BE2C (cell line): ENCODE measurements around the gene B3GALT4.
A peak's percentile ranks its signal among the peaks of the same experiment; 100 is the strongest.
"Not testable (repeated sequence)": the region's sequence is repeated elsewhere in the genome, so short reads cannot be mapped to it uniquely, and the experiment has no call there.

Source experiments
- DNase-seq: peaks from one replicate; pipeline ENCODE4 v3.0.0-alpha.2; 2020
- H3K27me3 ChIP-seq: fragments of 250-450 bp; sonication (Bioruptor Pico); 2 replicates; pipeline ENCODE4 v1.5.1; 2020; ENCODE audit warnings: mild to moderate bottlenecking
- H3K36me3 ChIP-seq: fragments of 250-450 bp; sonication (Bioruptor Pico); 2 replicates; pipeline ENCODE4 v1.5.1; 2020; ENCODE audit warnings: mild to moderate bottlenecking
- H3K4me1 ChIP-seq: fragments of 250-450 bp; sonication (Bioruptor Pico); 2 replicates; pipeline ENCODE4 v1.5.1; 2020
- H3K4me3 ChIP-seq: 2 replicates; pipeline ENCODE4 v1.5.1; 2011; ENCODE audit warnings: low read depth, low read length
- H3K9me3 ChIP-seq: fragments of 250-450 bp; sonication (Bioruptor Pico); 2 replicates; pipeline ENCODE4 v1.5.1; 2020
- TF ChIP-seq, protein P1 (sequence below): IDR thresholded peaks from 2 replicates; pipeline ENCODE4 v1.5.1; 2012; ENCODE audit warnings: mild to moderate bottlenecking, low read depth, low read length

The B3GALT4 gene

DNA sequence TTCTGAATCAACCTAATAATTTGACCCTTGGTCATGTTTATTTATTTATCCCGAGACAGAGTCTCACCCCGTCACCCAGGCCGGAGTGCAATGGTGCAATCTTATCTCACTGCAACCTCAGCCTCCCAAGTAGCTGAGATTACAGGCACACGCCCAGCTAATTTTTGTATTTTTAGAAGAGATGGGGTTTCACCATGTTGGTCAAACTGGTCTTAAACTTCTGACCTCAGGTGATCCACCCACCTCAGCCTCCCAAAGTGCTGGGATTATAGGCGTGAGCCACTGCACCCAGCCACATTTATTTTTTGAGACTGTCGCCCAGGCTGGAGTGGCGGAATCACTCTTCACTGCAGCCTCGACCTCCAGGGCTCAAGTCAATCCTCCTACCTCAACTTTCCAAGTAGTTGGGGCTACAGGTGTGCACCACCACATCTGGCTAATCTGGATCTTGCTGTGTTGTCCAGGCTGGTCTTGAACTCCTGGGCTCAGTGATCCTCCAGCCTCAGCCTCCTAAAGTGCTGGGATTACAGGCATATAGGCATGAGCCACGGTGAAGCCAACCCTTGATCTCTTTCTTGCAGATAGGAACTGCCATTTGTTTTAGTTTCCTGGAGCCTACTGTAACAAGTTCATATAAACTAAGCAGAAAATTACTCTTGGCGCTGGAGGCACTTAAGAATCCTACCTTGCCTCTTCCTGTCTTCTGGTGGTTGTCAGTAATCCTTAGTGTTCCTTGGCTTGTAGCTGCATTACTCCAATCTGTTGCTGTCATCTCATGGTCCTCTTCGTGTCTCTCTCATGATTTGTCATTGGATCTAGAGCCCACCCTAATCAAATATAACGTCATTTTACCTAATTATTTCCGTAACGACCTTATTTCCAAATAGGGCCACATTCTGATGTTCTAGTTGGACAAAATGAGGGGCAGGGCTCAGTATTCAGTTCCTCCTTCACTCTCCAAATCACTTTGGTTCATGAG, 2.7 kb upstream of the B3GALT4 start:
- DNase-seq = no peak
- Histone ChIP-seq H3K36me3 (peaks cover 64% of the 10 kb centered on the region), H3K4me3 (peak overlapping the region; percentile 92), H3K4me1 (no peaks in the 10 kb centered on the region), H3K9me3 (no peaks in the 10 kb centered on the region), H3K27me3 (no peaks in the 10 kb centered on the region)
- TF ChIP-seq, protein P1, sequence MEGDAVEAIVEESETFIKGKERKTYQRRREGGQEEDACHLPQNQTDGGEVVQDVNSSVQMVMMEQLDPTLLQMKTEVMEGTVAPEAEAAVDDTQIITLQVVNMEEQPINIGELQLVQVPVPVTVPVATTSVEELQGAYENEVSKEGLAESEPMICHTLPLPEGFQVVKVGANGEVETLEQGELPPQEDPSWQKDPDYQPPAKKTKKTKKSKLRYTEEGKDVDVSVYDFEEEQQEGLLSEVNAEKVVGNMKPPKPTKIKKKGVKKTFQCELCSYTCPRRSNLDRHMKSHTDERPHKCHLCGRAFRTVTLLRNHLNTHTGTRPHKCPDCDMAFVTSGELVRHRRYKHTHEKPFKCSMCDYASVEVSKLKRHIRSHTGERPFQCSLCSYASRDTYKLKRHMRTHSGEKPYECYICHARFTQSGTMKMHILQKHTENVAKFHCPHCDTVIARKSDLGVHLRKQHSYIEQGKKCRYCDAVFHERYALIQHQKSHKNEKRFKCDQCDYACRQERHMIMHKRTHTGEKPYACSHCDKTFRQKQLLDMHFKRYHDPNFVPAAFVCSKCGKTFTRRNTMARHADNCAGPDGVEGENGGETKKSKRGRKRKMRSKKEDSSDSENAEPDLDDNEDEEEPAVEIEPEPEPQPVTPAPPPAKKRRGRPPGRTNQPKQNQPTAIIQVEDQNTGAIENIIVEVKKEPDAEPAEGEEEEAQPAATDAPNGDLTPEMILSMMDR = no peak

DNA sequence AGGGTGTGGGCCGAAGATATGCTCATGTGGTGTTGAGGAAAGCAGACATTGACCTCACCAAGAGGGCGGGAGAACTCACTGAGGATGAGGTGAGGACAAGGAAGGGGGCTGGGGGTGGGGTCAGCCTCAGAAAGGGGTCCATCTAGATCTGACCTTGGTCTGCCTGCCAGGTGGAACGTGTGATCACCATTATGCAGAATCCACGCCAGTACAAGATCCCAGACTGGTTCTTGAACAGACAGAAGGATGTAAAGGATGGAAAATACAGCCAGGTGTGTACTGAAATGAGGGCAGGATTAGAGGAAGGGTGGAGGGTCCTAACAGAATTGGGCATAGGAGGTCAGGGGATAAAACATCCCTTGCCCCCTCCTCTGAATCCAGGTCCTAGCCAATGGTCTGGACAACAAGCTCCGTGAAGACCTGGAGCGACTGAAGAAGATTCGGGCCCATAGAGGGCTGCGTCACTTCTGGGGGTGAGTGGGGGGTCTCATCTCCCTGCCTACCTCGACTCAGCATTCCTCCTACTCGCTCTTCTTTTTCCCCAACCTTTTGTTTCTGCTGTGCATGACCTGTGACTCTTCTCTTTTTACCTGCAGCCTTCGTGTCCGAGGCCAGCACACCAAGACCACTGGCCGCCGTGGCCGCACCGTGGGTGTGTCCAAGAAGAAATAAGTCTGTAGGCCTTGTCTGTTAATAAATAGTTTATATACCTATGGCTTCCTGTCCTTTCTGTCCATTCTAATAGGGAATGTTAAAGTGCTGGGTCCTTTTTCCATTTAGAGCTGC, 935 bp upstream of the B3GALT4 start:
- not testable (repeated sequence) for DNase-seq
- Histone ChIP-seq H3K36me3 (peaks cover 78% of the 10 kb centered on the region), H3K4me3 (peak overlapping the region; percentile 92)

DNA sequence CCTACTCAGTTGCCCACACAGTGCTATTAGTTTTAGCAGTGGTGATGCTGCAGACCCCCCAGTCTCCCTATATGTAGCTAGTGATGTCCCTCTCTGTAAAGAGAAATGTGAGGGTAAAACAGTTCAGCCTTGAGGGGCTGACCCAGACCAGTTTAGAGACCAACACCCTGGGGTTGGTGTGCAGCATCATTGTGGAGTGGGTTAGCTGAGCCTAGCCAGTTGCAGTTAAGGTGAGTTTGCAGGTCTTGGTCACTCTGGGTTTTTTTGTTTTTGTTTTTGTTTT, 401 bp upstream of the B3GALT4 start:
- Histone ChIP-seq H3K9me3 (no peaks in the 10 kb centered on the region), H3K36me3 (peaks cover 78% of the 10 kb centered on the region), H3K4me1 (no peaks in the 10 kb centered on the region), H3K4me3 (peak overlapping the region; percentile 61), H3K27me3 (no peaks in the 10 kb centered on the region)
- TF ChIP-seq, protein P1 = no peak
- no peak for DNase-seq

More for the DNA sequence above, 935 bp upstream of the B3GALT4 start:
- not testable (repeated sequence) for H3K27me3 ChIP-seq, H3K4me1 ChIP-seq, H3K9me3 ChIP-seq

DNA sequence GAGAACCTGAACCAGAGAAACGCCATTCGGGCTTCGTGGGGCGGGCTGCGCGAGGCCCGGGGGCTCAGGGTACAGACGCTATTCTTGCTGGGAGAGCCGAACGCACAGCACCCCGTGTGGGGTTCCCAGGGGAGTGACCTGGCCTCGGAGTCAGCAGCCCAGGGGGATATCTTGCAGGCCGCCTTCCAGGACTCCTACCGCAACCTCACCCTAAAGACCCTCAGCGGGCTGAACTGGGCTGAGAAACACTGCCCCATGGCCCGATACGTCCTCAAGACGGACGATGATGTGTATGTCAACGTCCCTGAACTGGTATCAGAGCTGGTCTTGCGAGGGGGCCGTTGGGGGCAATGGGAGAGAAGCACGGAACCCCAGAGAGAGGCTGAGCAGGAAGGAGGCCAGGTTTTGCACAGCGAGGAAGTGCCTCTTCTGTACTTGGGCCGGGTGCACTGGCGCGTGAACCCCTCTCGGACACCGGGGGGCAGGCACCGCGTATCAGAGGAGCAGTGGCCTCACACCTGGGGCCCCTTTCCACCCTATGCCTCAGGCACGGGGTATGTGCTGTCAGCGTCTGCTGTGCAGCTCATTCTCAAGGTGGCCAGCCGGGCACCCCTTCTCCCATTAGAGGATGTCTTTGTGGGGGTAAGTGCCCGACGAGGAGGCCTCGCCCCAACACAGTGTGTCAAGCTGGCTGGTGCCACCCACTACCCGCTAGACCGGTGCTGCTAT, 904 bp downstream of the B3GALT4 start:
- H3K36me3 ChIP-seq = peaks cover 75% of the 10 kb centered on the region
- TF ChIP-seq, protein P1 = no peak
- H3K27me3 ChIP-seq = no peaks in the 10 kb centered on the region
- H3K4me3 ChIP-seq = peak overlapping the region; percentile 61
- H3K9me3 ChIP-seq = no peaks in the 10 kb centered on the region
- no peaks in the 10 kb centered on the region for H3K4me1 ChIP-seq
- DNase-seq = no peak

DNA sequence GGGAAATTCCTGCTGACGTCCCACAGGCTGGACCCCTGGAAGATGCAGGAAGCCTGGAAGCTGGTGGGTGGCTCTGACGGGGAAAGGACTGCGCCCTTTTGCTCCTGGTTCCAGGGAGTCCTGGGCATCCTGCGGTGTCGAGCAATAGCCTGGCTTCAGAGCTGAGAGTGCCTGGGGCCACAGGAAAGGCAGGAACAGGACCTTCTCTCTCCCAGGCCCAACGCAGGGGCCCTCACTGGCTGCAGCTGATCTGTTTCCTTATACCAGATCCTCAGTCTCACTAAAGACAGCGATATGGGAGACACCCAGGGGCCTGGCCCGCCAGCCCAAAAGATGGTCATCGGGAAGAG, 1.4 kb downstream of the B3GALT4 start:
- no peak for DNase-seq
- Histone ChIP-seq H3K27me3 (no peaks in the 10 kb centered on the region), H3K4me3 (no peak overlapping the region), H3K9me3 (no peaks in the 10 kb centered on the region), H3K36me3 (peaks cover 72% of the 10 kb centered on the region), H3K4me1 (no peaks in the 10 kb centered on the region)
- TF ChIP-seq, protein P1 = no peak

DNA sequence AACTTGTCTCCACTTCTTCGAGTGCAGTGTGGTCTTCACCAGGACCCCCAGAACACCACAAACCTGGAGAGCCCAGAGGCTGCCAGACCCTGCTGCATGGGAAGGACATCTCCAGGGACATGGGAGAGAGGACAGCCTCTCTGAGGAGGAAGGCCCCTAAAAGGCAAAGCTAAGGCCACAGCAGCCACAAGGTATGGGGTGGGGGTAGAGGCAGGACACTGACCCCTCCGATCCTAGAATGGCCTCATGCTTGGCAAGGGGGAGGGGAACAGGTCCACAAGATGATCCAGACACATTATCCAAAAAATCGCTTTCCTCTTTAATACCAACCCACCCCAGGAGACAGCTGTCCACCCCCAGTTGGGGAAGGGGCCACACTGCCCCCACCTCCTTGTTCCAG, 1.9 kb downstream of the B3GALT4 start:
- no peak for DNase-seq
- Histone ChIP-seq H3K27me3 (no peaks in the 10 kb centered on the region), H3K9me3 (no peaks in the 10 kb centered on the region), H3K36me3 (peaks cover 72% of the 10 kb centered on the region), H3K4me1 (no peaks in the 10 kb centered on the region), H3K4me3 (no peak overlapping the region)
- TF ChIP-seq, protein P1 = no peak
